GM19438 (cell line): ENCODE measurements around the gene GOLGA3.
A peak's percentile ranks its signal among the peaks of the same experiment; 100 is the strongest.
"Not testable (repeated sequence)": the region's sequence is repeated elsewhere in the genome, so short reads cannot be mapped to it uniquely, and the experiment has no call there.

Experiments used
- ATAC-seq: cut with Tn5 transposase; IDR thresholded peaks from one replicate; pipeline ENCODE4 v1.9.1; 2021; ENCODE audit warnings: low read depth; ENCODE audit not compliant: unreplicated experiment

GOLGA3 gene

DNA sequence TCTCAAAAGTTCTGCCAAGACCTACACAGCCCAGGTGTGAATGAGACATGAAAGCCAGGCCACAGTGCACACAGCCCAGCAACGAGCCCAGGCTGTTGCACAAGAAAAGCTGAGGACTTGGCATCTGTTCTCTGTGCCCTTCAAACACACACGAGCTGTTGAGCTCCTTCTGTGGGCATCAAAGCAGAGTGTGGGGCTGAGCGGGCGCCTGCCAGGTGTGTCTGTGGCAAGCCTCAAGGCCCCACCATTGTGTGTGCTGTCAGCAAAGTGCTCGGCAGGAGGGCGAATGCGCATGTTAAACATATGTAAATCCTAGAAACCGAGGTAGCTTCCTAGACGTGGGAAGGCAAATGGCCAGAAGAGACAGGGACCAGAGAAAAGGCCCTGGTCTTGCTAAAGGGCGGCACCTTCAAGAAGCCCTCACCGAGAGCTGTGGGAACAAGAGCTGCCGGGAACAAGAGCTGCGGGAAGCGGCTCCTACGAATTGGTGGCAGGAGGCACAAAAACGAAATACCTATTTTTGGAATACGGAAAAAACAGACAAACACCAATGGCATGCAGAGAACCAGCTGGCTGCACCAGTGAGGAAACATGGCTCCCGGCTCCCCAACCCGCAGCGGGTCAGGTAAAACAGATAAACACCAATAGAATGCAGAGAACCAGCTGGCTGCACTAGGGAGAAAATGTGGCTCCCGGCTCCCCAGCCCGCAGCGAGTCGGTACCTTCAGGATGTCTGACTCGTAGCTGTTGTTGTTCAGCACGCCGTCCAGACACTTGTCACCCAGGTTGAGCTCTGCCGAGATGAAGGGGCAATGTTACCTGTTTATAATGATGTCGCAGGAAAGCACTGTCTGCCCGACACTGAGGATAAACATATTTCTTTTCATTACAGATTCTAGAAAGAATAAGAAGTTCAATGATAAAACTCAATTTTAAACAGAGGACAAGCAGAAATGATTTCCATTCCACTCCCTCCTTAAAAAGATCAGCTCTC is 19.0 kb upstream of the GOLGA3 start:
- ATAC-seq = no peak

DNA sequence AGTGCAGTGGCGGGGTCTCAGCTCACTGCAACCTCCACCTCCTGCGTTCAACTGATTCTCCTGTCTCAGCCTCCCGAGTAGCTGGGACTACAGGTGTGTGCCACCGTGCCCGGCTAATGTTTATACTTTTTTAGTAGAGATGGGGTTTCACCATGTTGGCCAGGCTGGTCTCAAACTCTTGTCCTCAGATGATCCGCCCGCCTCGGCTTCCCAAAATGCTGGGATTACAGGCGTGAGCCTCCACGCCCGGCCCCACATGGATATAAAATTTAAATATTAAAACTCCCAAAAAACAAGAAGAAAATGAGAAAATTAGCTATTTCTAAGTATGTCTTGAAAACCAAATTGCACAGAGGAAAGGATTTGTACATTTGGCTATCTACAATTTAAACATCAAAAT is 16.0 kb upstream of the GOLGA3 start:
- ATAC-seq = not testable (repeated sequence)

DNA sequence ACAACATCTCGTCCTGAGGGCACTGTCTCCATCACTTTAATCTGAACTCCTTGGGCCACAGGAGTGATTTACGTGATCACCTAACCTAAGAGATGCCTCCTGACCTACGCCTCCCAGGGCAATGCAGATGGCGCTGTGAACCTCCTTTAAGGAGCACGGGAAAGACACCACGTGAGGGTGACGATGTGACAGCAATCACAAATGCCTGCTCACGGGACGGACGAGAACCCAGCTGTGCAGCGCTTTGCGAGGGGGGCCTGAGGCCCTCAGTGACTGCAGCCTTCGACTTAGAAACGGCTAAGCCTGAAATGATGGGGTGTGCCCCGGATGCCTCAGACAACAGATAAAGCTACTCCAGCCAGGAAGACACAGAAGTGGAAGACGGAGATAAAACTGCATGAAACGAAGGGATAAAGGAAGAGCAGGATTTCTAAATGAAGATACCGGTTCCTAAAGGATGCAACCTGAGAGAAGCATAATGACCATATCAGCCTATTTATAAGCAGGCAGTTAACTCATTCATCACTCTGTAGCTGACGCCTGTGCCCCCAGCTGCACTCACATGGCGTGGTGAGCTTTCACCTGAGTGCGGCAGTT is 13.9 kb upstream of the GOLGA3 start:
- ATAC-seq = no peak

DNA sequence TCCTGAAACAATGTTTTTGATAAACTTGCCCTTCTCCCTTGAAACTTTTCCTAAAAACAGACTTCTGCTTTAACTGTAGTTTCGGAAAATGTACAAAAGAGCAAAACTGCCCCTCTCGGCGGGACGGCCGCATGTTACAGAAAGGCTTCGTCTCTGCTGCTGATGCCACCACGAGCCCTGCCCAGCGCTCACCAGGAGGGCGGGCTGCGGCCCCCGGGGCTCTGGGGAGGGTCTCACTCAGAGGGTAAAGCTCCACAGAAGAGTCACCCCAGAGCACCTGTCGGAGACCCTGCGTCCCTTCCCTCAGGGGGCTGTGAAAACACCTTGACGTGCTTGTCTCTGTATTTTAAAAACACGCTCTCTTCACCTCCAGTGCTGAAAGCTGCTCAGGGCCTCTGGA is 12.5 kb upstream of the GOLGA3 start:
- no peak for ATAC-seq

DNA sequence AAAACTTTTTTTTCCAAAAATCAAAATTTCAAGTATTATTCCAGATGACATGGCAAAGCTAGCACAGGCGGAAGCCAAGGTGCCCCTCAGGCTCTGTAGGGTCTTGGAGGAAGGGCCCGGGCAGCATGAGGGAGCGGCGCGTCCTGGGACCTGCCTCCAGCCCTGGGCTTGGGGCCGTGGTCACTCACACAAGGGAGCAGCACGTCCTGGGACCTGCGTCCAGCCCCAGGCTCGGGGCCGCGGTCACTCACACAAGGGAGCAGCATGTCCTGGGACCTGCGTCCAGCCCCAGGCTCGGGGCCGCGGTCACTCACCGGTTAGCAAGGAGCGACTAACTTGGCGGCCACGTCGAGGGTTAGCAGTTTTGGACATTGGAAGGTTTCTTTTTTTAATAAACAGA is 11.9 kb upstream of the GOLGA3 start:
- no peak for ATAC-seq

DNA sequence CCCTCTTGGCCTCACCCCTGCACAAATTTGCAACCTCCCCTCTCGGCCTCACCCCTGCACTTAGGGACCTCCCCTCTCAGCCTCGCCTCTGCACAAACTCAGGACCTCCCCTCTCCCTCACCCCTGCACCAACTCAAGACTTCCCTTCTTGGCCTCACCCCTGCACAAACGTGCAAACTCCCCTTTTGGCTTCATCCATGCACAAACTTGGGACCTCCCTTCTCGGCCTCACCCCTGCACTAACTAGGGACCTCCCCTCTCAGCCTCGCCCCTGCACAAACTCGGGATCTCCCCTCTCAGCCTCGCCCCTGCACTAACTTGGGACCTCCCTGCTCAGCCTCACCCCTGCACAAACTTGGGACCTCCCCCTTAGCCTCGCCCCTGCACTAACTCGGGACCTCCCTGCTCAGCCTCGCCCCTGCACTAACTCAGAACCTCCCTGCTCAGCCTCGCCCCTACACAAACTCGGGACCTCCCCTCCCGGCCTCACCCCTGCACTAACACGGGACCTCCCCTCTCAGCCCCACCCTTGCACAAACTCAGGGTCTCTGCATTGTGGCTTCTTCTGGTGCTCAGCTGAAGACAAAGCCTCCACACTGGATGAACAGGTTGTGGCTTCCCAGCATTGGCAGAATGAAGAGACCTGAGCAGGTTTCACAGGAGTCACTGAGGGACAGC is 11.0 kb upstream of the GOLGA3 start:
- ATAC-seq = no peak

DNA sequence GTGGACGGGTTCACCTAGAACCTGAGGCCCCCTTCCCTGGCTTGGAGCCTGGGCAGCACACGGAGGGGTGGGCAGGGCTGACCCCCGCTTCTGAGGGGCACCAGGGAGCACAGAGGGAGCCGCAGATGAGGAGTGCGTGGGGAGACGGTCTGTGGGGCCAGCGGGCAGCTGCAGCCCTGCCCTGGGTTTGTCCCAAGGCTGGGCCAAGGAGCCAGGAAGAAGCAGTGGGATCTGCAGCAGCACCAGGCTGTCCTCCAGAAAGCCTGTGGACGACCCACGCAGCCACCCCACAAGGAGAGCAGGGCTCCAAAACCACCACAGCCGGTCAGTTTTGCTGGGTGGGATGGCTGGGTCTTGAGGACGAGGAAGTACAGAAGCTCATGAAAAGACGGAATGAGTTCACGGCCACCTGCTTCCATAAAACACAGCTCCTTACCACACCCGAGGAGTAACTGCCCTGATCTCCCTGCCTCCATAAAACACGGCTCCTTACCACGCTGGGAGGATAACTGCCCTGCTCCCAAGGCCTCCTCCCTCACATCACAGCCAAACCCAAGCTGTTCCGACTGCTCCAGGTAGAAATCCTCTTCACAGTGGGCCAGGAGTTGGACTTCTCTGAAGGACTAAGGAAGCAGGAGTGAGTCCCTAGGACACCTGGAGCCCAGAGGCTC is 9.9 kb upstream of the GOLGA3 start:
- ATAC-seq = no peak

DNA sequence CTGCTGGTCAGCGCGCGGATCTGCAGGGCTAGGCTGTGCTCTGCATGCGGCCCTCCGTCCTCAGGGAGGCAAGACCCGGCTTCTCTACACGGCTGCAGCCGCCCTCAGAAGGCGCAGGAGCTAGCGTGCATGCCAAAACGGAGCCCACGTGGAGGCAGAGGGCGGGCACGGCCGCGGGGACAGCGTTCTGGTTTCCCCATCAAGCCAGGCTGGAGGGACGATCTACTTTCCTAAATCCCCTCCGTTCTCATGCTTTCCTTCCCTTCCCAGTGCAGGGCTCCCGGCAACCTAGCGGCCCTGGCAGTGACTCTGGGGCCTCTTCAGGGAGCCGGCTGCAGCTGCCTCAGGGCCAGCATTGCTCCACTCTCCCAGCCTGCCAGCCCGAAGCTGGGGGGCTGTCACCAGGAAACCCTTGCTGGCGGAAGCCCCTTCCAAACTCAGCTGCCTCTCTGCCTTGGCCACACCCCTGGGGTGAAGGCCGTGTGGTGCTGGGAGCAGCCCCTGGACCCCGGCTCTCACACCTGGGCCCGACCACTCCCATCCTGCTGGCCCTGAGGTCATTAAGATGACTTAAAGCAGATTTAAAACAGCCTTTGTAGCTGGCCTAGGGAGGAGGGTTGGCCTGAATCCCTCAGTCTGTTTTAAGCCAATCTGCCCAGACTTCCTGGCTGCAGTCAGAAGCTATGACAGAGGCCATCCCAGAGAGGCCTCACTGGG is 9.2 kb upstream of the GOLGA3 start:
- ATAC-seq = no peak

DNA sequence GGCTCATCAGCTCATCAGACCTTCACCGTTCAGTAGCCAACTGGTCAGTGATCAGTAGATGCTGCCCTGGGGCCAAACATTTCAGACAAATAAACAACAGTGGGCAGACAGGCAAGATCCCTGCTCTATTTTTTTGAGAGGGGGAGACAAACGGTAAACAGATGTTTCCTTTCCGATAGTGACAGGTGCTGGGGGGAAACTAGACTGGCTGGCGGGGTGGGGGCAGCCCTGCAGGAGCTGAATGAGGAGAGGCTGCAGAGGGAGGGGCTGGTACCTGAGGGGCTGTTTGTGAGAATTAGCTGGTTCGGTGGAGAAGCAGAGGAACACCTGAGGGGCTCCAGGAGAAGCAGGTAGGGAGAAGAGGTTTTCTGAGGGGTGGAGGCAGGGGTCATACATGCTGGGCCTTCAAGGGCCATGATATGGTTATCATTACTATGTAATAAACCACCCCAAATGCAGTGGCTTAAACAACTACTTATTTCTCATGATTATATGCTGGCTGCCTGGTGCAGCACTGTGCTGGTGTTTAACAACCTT is 8.2 kb upstream of the GOLGA3 start:
- no peak for ATAC-seq

DNA sequence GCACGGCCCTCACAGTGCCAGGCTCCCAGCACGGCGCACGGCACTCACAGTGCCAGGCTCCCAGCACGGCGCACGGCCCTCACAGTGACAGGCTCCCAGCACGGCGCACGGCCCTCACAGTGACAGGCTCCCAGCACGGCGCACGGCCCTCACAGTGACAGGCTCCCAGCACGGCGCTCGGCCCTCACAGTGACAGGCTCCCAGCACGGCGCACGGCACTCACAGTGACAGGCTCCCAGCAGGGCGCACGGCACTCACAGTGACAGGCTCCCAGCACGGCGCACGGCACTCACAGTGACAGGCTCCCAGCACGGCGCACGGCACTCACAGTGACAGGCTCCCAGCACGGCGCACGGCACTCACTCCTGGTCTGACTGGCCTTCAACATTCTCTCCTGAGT is 7.6 kb upstream of the GOLGA3 start:
- not testable (repeated sequence) for ATAC-seq

DNA sequence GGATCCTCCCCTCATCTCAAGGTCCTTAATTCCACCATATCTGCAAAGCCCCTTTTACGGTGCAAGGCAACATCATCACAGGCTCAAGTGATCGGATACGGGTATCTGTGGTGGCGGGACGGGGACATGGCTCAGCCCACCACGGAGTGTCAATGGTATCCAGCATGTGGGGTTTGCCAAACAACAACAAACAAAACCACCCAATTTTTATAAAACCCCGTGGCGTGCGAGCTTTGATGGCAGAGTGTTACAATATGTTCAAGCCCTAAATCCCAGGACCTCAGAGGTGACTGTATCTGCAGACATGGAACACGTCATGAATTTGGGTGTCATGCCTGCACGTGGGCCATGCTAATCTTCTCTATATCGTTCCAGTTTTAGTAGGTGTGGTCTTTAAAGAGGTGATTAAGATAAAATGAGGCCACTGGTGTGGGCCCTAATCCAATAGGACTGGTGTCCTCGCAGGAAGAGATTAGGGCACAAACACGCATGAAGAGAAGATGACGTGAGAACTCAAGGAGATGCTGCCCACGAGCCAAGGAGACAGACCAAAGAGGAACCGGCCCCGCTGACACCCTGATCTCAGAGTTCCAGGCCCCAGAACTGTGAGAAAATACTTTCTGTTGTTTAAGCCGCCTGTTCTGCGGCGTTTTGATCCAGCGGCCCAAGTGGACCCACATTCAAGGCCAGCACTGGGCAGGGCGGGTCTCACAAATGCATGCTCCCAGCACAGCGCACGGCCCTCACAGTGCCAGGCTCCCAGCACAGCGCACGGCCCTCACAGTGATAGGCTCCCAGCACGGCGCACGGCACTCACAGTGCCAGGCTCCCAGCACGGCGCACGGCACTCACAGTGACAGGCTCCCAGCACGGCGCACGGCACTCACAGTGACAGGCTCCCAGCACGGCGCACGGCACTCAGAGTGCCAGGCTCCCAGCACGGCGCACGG is 6.7 kb upstream of the GOLGA3 start:
- no peak for ATAC-seq

DNA sequence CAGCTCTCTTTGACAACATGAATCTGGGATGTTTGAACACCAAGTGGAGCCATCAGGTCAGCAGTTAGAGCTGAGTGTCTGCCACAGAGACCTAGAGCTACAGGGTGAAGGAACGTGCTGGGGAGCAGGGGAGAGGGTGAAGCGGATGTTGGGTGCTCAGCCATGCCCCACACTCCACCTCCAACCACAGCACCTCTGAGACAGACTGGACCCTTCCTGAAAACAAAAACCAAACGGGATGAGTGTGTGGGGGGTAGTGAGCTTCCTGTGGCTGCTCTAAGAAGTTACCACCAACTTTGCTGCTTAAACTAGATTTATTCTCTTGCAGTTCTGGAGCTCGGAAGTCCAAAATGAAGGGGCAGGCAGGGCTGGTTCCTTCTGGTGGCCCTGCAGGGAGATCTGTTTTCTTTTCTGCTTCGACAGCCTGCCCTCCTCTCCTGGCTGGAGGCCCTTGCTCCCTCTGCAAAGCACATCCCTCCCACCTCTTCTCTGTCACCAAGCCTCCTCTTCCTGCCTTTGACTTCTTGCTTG is 5.6 kb upstream of the GOLGA3 start:
- ATAC-seq = no peak

DNA sequence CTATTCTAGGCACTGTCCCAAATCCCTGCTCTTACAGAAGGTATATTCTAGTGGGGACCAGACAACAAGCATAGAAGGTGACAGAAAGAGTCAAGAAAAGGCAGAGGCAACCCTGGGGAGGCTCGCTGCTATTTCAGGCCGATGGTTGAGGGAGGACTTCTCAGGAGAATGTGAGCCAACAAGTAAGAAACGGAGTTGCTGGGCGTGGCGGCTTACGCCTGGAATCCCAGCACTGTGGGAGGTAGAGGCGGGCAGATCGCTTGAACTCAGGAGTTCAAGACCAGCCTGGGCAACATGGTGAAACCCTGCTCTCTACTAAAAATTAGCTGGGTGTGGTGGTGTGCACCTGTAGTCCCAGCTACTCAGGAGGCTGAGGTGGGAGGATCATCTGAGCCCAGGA is 4.7 kb upstream of the GOLGA3 start:
- no peak for ATAC-seq

DNA sequence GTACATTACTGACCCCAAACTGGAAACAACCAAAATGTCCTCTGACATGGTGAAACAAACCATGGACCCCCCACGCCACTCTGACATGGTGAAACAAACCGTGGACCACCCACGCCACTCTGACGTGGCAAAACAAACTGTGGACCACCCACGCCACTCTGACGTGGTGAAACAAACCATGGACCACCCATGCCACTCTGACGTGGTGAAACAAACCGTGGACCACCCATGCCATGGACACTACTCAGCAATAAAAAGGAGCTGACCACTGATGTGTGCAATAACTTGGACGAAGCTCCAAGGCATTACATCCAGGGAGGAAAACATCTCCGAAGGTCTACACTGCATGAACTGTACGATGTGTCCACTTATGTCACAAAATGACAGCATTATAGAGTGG is 3.1 kb upstream of the GOLGA3 start:
- no peak for ATAC-seq

DNA sequence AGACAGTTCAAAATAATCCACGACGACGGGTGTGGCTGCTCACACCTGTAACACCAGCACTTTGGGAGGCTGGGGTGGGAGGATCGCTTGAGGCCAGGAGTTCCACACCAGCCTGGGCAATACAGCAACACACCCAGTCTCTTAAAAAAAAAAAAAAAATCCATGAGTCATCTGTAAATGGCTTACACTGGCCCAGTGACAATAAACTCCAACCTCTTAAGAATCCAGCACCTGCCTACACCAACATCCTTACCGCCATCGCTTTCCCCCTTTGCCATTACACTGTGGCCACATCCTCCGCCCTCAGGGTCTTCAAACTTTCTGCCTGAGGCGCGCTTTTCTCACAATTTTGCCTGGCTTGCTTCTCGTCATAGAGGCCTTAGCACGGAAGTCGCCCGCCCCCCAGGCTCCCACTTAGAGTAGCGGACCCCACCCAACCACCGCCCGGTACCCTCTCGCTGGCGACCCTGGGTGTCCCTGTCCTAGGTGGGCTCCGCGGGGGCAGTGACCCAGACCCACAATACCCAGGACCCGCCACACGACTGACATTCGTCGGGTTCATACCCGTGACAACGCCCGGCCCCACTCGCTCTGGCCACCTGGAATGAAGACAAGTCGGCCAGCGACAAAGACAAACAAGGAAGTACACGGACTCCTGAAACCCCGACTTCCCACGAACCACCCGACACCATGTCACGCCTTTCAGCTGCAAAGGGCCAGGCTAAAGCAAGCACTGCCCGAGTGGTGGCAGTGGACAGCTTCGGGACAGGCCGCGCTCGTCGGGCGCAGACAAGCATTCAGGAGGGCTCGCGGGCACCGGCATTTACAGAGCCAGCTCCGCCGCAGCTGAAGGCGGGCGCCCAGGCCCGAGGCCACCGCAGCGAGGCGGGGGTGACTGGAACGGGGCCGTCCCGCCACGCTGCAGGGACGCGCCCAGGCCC is 636 bp downstream of the GOLGA3 start:
- ATAC-seq = peak; percentile 23

DNA sequence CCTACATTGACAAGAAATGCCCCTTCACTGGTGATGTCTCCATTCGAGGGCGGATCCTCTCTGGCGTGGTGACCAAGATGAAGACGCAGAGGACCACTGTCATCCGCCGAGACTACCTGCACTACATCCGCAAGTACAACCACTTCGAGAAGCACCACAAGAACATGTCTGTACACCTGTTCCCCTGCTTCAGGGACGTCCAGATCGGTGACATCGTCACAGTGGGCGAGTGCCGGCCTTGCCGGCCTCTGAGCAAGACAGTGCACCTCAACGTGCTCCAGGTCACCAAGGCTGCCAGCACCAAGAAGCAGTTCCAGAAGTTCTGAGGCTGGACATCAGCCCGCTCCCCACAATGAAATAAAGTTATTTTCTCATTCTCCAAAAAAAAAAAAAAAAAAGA is 2.8 kb downstream of the GOLGA3 start:
- ATAC-seq = no peak

DNA sequence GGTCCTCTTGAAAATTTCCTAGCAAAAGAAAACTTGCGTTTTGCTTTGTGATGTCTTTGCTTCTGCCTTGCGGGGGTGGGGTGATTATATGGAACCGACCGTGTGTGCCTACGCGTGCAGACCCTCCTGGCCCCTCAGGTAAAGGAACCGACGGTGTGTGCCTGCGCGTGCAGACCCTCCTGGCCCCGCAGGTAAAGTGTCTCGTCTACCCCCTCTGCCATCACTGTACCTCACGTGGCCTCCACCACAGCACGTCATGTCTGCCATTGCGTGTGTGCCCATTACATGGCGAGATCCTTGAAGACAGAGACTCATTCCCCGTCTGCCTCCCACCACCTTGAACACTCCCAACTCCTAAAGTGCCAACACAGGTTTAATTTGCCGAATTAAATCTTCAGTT is 3.6 kb downstream of the GOLGA3 start:
- no peak for ATAC-seq

DNA sequence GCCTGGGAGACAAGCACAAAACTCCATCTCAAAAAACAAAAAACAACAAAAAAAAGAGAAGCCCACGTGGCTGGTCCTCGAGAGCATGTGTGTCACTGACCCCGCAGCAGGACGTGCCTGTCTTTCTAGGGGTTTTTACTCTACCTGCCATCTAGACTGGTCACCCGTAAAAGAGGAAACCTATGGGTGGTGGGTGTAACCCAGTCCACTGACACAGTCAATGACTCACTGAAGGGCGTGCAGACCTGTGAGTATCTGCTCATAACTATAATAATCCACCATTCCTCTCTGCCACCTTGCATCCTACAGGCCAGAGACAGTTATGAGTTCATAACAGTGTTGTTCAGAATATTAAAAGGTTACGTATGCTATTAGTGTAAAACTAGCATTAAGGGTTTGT is 4.6 kb downstream of the GOLGA3 start:
- ATAC-seq = no peak
